ENCODE results near the gene USP34.

DNA sequence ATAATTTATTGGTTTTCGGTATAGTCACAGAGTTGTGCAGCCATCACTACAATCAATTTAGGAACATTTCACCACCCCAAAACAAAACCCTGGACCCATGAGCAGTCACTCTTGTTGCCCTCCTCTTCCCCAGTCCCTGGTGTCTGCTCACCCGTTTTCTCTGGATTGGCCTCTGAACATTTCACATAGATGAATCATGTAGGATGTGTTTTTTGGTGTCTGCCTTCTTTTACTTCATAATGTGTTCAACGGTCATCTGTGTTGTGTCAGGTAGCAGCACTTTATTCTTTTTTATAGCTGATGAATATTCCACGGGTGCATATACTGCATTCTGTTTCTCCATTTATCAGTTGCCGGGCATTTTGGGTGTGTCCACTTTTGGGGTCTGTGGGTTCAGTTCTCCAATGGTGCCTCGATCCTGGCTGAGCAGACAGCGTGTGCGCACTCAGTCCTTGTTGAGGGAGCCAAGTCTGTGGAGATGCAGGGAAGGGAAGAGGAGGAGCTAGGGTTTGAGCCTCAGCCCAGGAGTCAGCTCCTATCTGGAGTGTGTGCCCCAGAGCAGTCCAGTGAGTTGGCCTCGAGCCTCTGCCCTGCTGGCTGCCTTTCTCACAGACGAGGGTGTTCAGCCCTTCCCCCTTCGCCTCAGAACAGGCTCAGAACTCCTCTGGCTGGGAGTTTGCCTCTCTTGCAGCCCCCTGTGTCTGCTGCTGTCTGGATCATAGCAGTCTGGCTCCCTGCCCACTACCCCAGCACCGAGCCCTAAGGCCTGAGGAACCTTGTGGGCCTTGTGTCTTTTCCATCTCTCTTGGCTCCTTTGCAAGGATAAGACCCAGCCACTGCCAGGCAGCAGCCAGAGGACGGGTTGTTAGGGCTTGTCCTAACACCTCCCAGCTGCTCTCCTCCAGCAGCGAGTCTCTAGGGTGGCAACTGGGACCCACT lies 290.9 kb downstream of the USP34 start:
- TF ChIP-seq GATA2 (IDR thresholded peaks at IDR 0.05; ENCODE audit: low read depth, low read length) (no peak), GATA3 (IDR thresholded peaks at IDR 0.05; ENCODE audit: low read depth, low read length) (no peak)

All from SH-SY5Y (cell line).